Esophagus muscularis mucosa (tissue), 4 donors: ENCODE results near the gene DNAL1. TPM values are rescaled to one million over a fixed set of nuclear protein-coding genes. Genes with fewer than 3 reads are reported as not detected.

Experiments
- DNase-seq: peaks from one replicate; pipeline ENCODE4 v3.0.0-alpha.2; 2017; ENCODE audit errors: extremely low spot score
- H3K27ac ChIP-seq, 4 donors: fragments of 200-600 bp; sonication (generic); replicated peaks in 1 of 4; 1 replicate in 3 of 4; 2 replicates in 1 of 4; pipeline ENCODE4 v1.5.1; 2016 to 2019; ENCODE audit warnings: mild to moderate bottlenecking in 1 of 4
- H3K27me3 ChIP-seq, 4 donors: fragments of 200-600 bp; sonication (generic); one replicate each; pipeline versions ENCODE4 v1.5.1 to v1.6.0; 2016 to 2019
- H3K36me3 ChIP-seq, 4 donors: fragments of 200-600 bp; sonication (generic); one replicate each; pipeline ENCODE4 v1.5.1; 2016 to 2019
- H3K4me1 ChIP-seq, 4 donors: fragments of 200-600 bp; sonication (generic); one replicate each; pipeline ENCODE4 v1.5.1; 2016 to 2019
- H3K4me3 ChIP-seq, 4 donors: fragments of 200-600 bp; sonication (generic); 1 replicate in 2 of 4; 2 replicates in 2 of 4; pipeline ENCODE4 v1.5.1; 2016 to 2019; ENCODE audit warnings: mild to moderate bottlenecking in 4 of 4, moderate library complexity in 1 of 4
- H3K9me3 ChIP-seq, 4 donors: fragments of 200-600 bp; sonication (generic); 1 replicate in 3 of 4; 2 replicates in 1 of 4; pipeline ENCODE4 v1.5.1; 2016 to 2019
- EP300 ChIP-seq: sonication (generic); formaldehyde crosslinking; IDR thresholded peaks from one replicate; pipeline ENCODE4 v1.6.1; 2017; ENCODE audit warnings: antibody characterized with exemption
- POLR2A ChIP-seq: fragments of 450-650 bp; IDR thresholded peaks from one replicate; pipeline ENCODE4 v1.6.1; 2017; ENCODE audit warnings: antibody characterized with exemption, moderate library complexity, mild to moderate bottlenecking, low read depth
- POLR2AphosphoS5 ChIP-seq, 2 donors: sonication (generic); formaldehyde crosslinking; IDR thresholded peaks; one replicate each; pipeline ENCODE4 v1.6.1; 2017; ENCODE audit warnings: antibody characterized with exemption in 2 of 2
- WGBS: methylation state at CpG from one replicate; pipeline ENCODE4 v1.1.5; 2018; 5-methylcytosine and 5-hydroxymethylcytosine counted together
- intact Hi-C: fragments of 100-400 bp; cut with DNase I; formaldehyde crosslinking; loops from one replicate; pipeline ENCODE4 v1.15.1; 2023
- total RNA-seq, 4 donors: library from RNA; depleted of rRNA; stranded (reverse); fragments of >200 nt; gene quantifications; one replicate each; pipeline versions ENCODE4 v1.1.0 to v1.2.1, GENCODE V29; 2016
- TF ChIP-seq, protein P1 (sequence below), 3 experiments: fragments of 200-600 bp in 2 of 3; fragments of 450-650 bp in 1 of 3; sonication (generic) in 2 of 3; IDR thresholded peaks; one replicate each; pipeline ENCODE4 v1.5.1; 2017 to 2019; ENCODE audit warnings: antibody characterized with exemption in 3 of 3, mild to moderate bottlenecking in 2 of 3, moderate library complexity in 1 of 3

The DNAL1 gene
- total RNA-seq, 4 donors from 2014 or later = 6.2 to 13.7 (median 10.4) TPM

- Histone ChIP-seq H3K4me1 (peaks cover 65 to 78% (median 76%) of the 10 kb centered on the region in 4 donors), H3K27me3 (no peaks in the 10 kb centered on the region), H3K9me3 (no peaks in the 10 kb centered on the region), H3K36me3 (peaks cover 44 to 90% (median 76%) of the 10 kb centered on the region in 4 donors), H3K4me3 (no peak overlapping the region), H3K27ac (peak overlapping the region; percentile 40 to 98 (median 74))
- no peak for DNase-seq
- intact Hi-C loops = loop anchor here (10.0 kb wide), 1 partner anchor 164 kb away; the partner anchor contains the start of gene ZNF410
- TF ChIP-seq POLR2AphosphoS5 (IDR thresholded peaks at IDR 0.05) = no peak
- WGBS = 81% methylated on average over 11 of the region's 12 CpGs
Measured at GRCh38 chr14:73721101-73721821, 76.5 kb downstream of the DNAL1 start.

GRCh38 chr14:73722581-73722980, 77.8 kb downstream of the DNAL1 start:
- Histone ChIP-seq H3K36me3 (peaks cover 57 to 94% (median 88%) of the 10 kb centered on the region in 4 donors), H3K4me1 (peaks cover 65 to 81% (median 76%) of the 10 kb centered on the region in 4 donors), H3K4me3 (no peak overlapping the region), H3K27ac (peak overlapping the region; percentile 76 to 98 (median 90)), H3K9me3 (no peaks in the 10 kb centered on the region), H3K27me3 (no peaks in the 10 kb centered on the region)
- DNase-seq = peak; percentile 53
- intact Hi-C loops = loop anchor here (10.0 kb wide), 1 partner anchor 162 kb away; the partner anchor contains the start of gene ZNF410
- WGBS = 90% methylated on average over 10 of the region's 10 CpGs
- no peak for TF ChIP-seq EP300
- TF ChIP-seq POLR2A = no peak
- TF ChIP-seq, protein P1, sequence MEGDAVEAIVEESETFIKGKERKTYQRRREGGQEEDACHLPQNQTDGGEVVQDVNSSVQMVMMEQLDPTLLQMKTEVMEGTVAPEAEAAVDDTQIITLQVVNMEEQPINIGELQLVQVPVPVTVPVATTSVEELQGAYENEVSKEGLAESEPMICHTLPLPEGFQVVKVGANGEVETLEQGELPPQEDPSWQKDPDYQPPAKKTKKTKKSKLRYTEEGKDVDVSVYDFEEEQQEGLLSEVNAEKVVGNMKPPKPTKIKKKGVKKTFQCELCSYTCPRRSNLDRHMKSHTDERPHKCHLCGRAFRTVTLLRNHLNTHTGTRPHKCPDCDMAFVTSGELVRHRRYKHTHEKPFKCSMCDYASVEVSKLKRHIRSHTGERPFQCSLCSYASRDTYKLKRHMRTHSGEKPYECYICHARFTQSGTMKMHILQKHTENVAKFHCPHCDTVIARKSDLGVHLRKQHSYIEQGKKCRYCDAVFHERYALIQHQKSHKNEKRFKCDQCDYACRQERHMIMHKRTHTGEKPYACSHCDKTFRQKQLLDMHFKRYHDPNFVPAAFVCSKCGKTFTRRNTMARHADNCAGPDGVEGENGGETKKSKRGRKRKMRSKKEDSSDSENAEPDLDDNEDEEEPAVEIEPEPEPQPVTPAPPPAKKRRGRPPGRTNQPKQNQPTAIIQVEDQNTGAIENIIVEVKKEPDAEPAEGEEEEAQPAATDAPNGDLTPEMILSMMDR (IDR thresholded peaks at IDR 0.05) = no peak
- no peak for TF ChIP-seq POLR2AphosphoS5 (IDR thresholded peaks at IDR 0.05)

DNA sequence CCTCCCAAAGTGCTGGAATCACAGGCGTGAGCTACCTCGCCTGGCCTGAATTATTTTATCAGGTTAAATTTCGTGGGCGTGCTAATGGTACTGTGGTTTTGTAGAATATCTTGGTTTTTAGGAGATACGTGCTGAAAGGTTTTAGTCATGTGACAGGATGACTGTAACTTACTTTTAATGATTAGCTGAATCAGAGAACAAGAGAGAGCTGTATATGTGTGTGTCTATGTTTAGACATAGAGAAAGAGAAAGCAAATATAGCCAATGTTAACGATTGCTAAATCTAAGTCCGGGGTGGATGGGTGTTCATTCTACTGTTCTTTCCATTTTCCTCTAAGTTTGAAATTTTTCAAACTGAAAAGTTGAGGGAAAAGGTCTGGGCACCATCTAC, 78.6 kb downstream of the DNAL1 start:
- no peaks in the 10 kb centered on the region for H3K9me3 ChIP-seq
- 77% methylated on average over 7 of the region's 7 CpGs for WGBS
- no peak for DNase-seq
- peaks cover 55 to 94% (median 84%) of the 10 kb centered on the region in 4 donors for H3K36me3 ChIP-seq
- peak overlapping the region; percentile 76 to 98 (median 90) for H3K27ac ChIP-seq
- TF ChIP-seq POLR2A = no peak
- no peak for TF ChIP-seq EP300
- no peak for TF ChIP-seq POLR2AphosphoS5 (IDR thresholded peaks at IDR 0.05)
- TF ChIP-seq, protein P1 (IDR thresholded peaks at IDR 0.05) = no peak
- no peaks in the 10 kb centered on the region for H3K27me3 ChIP-seq
- intact Hi-C loops = loop anchor here (10.0 kb wide), 1 partner anchor 161 kb away; the partner anchor contains the start of gene ZNF410
- H3K4me3 ChIP-seq = peak overlapping the region in 1 of 4 donors; percentile 26
- H3K4me1 ChIP-seq = peaks cover 63 to 80% (median 72%) of the 10 kb centered on the region in 4 donors

- H3K9me3 ChIP-seq = no peaks in the 10 kb centered on the region
- TF ChIP-seq, protein P1 (IDR thresholded peaks at IDR 0.05) = peak; percentile 7 to 36 (median 10)
- TF ChIP-seq EP300 = peak; percentile 63
- peak; percentile 57 for TF ChIP-seq POLR2A
- TF ChIP-seq POLR2AphosphoS5 (IDR thresholded peaks at IDR 0.05) = peak; percentile 75 to 86
- peaks cover 50 to 91% (median 79%) of the 10 kb centered on the region in 4 donors for H3K36me3 ChIP-seq
- peak overlapping the region in 2 of 4 donors; percentile 7 to 26 for H3K4me3 ChIP-seq
- DNase-seq = peak; percentile 93
- intact Hi-C loops = loop anchor here (10.0 kb wide), 1 partner anchor 161 kb away; the partner anchor contains the start of gene ZNF410
- peaks cover 68 to 80% (median 73%) of the 10 kb centered on the region in 4 donors for H3K4me1 ChIP-seq
- peak overlapping the region; percentile 76 to 98 (median 90) for H3K27ac ChIP-seq
- H3K27me3 ChIP-seq = no peaks in the 10 kb centered on the region
- 32% methylated on average over 12 of the region's 12 CpGs for WGBS
Measured at GRCh38 chr14:73723797-73724661, 79.2 kb downstream of the DNAL1 start.
